ENCODE data around the gene TECTA.

Gene TECTA

DNA sequence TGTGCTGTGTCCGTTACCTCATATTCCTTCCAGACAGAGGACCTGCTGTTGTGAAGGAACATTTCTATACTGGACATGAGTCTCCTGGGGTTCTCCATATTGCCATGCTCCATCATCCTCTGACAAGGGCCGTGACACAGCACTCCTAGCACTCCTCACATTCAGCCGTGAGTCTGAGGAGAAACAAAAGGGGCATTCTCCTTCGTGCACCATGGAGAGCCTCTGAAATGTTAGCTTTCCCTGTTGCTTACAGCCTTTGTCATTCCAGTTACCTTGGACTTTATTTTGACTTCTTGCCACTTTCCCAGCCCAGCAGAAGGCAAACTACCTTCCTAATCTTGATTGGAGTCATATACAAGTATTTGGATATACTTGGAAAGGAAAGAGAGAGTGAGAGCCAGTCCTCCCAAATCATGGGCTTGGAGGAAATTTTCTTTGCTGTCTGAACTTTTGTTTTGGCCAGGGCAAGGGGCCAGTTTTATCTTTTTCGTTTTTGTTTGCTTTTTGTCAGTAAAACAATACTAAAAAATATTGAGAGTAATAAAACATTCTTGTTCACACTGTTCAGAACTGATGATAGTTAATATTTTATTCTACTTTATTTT, 29.1 kb upstream of the TECTA start:
- TF ChIP-seq POLR2A (IDR thresholded peaks at IDR 0.05; ENCODE audit: low read depth, low read length), result no peak
- DNase-seq (ENCODE audit: insufficient read length, low spot score) (no peak), FAIRE-seq (no peak)

- DNase-seq (ENCODE audit: insufficient read length, low spot score) (no peak), FAIRE-seq (no peak)
- no peak for TF ChIP-seq POLR2A (IDR thresholded peaks at IDR 0.05; ENCODE audit: low read depth, low read length)
Measured at GRCh38 chr11:121081321-121081720, 19.7 kb upstream of the TECTA start.

- no peak for TF ChIP-seq POLR2A (IDR thresholded peaks at IDR 0.05; ENCODE audit: low read depth, low read length)
- DNase-seq (ENCODE audit: insufficient read length, low spot score), result no peak
- no peak for FAIRE-seq
Measured at GRCh38 chr11:121082219-121082618, 18.8 kb upstream of the TECTA start.

DNA sequence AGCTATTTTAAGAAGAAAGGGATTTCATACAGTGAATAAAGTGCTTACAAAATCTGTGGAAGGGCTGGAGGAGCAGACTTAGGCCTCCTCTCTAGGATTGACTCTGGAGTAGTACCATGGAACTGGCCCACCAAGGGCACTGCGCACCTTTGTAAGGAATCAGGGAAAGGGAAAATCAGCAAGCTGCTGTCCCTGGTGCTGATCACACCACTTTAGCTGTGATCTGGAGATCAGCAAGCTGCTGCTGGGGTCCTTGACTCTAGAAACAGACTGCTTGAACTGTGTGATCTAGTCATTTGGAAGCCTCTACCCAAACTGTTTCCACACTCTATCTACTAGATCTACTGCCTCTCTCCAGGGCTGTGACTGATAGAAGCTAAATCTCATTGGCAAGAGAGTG, 18.4 kb upstream of the TECTA start:
- DNase-seq (ENCODE audit: insufficient read length, low spot score) (no peak), FAIRE-seq (no peak)
- TF ChIP-seq POLR2A (IDR thresholded peaks at IDR 0.05; ENCODE audit: low read depth, low read length), result no peak

DNA sequence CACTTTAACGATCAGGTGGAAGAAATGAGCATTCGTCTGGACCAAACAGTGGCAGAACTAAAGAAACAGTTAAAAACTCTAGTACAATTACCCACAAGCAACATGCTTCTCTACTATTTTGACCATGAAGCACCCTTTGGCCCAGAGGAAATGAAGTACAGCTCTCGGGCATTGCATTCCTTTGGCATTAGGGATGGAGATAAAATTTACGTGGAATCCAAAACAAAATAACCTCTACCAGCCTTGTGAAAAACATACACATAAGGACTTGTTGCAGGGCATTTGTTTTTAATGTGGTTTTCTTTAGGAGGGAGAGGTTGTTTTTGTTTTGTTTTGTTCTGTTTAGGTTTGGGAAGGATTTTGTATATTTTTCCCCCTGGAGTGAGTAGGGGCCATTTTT, 14.2 kb upstream of the TECTA start:
- no peak for TF ChIP-seq POLR2A (IDR thresholded peaks at IDR 0.05; ENCODE audit: low read depth, low read length)
- FAIRE-seq (no peak), DNase-seq (ENCODE audit: insufficient read length, low spot score) (no peak)

- FAIRE-seq (no peak), DNase-seq (ENCODE audit: insufficient read length, low spot score) (no peak)
- TF ChIP-seq POLR2A (IDR thresholded peaks at IDR 0.05; ENCODE audit: low read depth, low read length), result no peak
Measured at GRCh38 chr11:121089566-121089965, 11.5 kb upstream of the TECTA start.

DNA sequence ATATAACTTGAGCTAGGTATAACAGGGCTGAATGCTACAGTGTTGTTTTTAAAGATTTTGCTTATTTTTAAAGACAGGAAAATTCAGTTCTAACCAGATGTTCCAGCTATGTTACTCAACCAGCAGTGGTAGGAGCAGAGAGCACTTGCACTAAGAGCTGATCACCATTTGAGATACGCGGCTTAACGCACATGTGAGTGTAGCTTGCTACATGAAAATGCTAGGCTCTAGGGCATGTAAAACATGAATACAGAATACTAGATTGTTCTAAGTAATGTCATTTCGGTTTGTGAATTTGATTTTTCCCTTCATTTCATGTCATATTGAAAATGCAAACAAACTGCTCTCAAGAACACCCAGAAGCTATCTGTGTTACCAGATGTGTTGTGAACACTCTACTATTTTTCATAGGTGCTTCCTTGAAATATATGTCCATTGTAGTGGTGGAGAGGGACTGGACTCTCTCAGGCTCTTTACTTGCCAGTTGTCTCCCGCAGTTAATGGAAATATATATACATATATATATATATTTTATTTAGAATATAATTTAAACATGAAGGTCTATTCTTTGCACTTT, 10.8 kb upstream of the TECTA start:
- no peak for TF ChIP-seq POLR2A (IDR thresholded peaks at IDR 0.05; ENCODE audit: low read depth, low read length)
- FAIRE-seq, result no peak
- no peak for DNase-seq (ENCODE audit: insufficient read length, low spot score)

GRCh38 chr11:121091492-121092152, 9.4 kb upstream of the TECTA start:
- no peak for DNase-seq (ENCODE audit: insufficient read length, low spot score)
- FAIRE-seq, result no peak
- no peak for TF ChIP-seq POLR2A (IDR thresholded peaks at IDR 0.05; ENCODE audit: low read depth, low read length)

GRCh38 chr11:121095561-121095960, 5.5 kb upstream of the TECTA start:
- DNase-seq (ENCODE audit: insufficient read length, low spot score) (no peak), FAIRE-seq (no peak)
- no peak for TF ChIP-seq POLR2A (IDR thresholded peaks at IDR 0.05; ENCODE audit: low read depth, low read length)

DNA sequence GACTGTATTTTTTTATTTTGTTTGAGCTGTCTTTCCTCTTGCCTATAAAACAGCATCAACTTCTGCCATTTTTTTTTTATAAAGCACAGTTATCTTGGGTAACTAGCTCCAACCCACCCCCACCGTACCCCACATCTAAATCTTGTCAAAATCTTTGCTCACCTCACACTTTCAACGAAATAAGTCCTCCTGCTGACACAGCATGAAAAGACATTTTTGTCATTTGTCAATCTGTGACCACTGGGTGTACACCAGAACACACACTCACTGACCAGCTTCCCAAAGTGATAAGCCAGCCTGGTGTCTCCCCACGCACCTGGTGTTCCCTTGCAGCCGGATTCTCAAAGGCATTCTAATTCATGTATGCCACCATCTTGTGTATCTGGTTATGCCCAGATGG, 1.7 kb upstream of the TECTA start:
- DNase-seq (ENCODE audit: insufficient read length, low spot score) (no peak), FAIRE-seq (no peak)
- no peak for TF ChIP-seq POLR2A (IDR thresholded peaks at IDR 0.05; ENCODE audit: low read depth, low read length)

DNA sequence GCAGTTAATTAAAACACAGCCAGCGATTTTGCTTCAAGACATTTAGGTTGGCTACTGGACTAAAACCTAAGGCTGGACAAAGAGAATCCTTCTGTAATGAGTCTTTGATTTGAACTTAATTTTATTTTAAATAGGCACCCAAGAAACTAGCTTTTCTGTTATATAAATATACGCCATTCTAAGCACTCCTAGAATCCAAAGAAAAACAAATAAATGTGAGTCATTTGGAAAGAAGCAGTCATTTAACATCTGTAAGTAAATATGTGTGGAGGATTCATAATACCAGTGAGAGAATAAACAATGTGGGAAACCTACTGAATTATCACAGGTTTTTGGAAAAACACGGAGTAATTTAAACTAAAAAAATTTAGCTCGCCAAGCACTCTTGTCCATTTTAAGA, 1.2 kb upstream of the TECTA start:
- DNase-seq (ENCODE audit: insufficient read length, low spot score) (no peak), FAIRE-seq (no peak)
- no peak for TF ChIP-seq POLR2A (IDR thresholded peaks at IDR 0.05; ENCODE audit: low read depth, low read length)

DNA sequence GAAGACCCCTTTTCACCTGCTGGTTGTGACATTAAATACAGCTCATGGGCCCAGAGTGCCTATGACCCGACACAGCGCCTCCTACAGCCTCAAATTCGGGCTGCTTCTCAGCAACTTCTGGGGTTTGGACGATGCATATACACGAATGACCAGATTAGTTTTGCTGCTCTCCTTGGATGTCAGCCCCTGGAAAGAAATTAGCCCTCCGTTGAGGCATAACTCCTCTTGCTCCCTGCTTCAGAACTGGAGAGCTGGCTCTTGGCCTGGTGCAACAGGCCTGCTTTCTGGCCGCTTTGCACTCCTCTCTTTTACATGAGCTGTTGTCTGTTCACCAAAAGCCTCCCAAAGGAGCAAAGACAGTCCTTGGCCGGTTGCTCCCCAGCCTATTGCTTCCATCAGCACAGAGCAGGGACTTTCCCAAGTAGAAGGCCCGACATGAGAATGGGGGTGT, 3.3 kb downstream of the TECTA start:
- DNase-seq (ENCODE audit: insufficient read length, low spot score) (no peak), FAIRE-seq (no peak)
- no peak for TF ChIP-seq POLR2A (IDR thresholded peaks at IDR 0.05; ENCODE audit: low read depth, low read length)

DNA sequence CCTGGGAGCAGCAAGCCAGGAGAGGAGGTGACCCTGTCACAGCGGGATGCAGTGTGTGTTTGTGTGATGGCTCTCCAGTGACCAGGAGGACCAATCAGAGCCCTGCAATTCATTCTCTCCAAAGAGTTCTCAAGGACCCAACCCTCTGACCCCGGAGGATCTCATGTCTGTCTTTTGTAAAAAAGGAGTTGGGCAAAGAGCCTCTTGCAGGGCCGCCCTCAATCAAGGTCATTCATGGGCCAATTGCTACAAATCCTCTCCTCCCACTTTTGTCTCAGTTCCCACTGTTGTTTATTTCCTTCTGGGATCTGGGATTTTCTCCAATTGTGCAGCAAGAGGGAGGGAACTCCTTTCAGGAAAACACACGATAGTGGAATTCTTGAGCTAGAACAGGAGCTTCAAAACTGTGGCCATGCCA, 4.0 kb downstream of the TECTA start:
- FAIRE-seq (no peak), DNase-seq (ENCODE audit: insufficient read length, low spot score) (no peak)
- TF ChIP-seq POLR2A (IDR thresholded peaks at IDR 0.05; ENCODE audit: low read depth, low read length), result no peak

DNA sequence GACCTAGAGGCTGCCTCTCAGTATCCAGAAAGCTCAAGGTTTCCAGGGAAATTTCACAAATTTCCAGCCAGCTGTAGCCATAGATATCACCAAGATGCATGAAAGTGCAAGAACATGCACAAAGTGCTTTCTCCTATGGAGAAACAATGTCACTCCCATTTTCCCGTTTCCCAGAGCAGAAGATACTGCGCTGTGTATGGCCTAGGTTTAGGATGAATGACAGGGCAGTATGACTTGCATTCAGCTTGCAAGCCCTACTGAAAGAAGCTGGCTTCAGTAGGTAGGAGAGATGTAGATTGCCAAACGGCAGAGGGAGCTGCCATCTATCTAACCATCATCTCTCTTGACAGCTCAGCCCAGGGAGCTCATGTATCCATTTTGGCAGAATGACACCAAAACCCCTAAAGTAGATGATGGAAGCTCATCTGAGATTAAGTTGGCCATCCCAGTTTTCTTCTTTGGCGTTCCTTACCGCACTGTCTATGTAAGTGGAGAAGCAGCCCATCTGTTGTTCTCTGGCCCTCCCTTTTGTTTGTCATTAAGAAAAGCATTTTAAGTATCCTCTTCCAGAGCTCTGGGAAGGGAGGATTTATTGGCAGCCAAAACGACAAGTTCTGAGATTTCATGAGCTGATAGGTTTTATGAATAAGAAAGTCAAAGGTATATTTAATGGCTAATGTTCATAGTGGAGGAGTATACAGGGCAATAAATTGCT, 4.6 kb downstream of the TECTA start:
- DNase-seq (ENCODE audit: insufficient read length, low spot score) (no peak), FAIRE-seq (no peak)
- TF ChIP-seq POLR2A (IDR thresholded peaks at IDR 0.05; ENCODE audit: low read depth, low read length), result no peak
